ENCODE measurements around the gene CALD1.

CALD1 gene

GRCh38 chr7:134999136-134999535, 219.7 kb downstream of the CALD1 start:
- no peak for DNase-seq (ENCODE audit: low spot score)

GRCh38 chr7:135001390-135002165, 222.1 kb downstream of the CALD1 start:
- DNase-seq (ENCODE audit: low spot score), result no peak

DNA sequence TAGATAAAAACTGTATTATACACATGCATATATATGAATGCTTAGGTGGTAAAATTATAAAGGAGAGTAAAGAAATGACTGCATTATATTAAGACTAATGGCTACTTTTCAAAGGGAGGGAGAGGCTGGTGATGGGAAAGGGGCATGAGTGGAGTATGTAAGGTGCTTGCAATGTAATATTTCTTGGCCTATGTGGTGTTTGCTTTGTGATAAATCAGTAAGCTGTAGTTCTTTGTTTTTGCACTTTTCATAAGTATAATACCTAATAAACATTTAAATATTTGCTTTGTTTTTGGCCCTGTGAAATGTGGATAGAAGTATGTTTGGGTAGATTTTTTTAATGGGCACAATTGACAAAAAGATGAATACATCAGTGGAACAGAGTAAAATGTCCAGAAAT, 232.8 kb downstream of the CALD1 start:
- no peak for DNase-seq (ENCODE audit: low spot score)

Measured in hepatic stellate cell (primary cell).